A673 (cell line): ENCODE data around the gene RELCH. TPM values are rescaled to one million over a fixed set of nuclear protein-coding genes. Genes with fewer than 3 reads are reported as not detected.

Source experiments
- Bru-seq: library from RNA; stranded (reverse); fragments of 400-500 nt; gene quantifications from one replicate; lab custom pipeline; 2021; lab: Mats Ljungman, UMichigan
- BruChase-seq, 2 experiments: library from RNA; stranded (reverse); fragments of 400-500 nt; gene quantifications; one replicate each; lab custom pipeline; 2021; lab: Mats Ljungman, UMichigan
- BruUV-seq: library from RNA; stranded (reverse); fragments of 400-500 nt; replicated peaks from 2 replicates; lab custom pipeline; 2021; lab: Mats Ljungman, UMichigan
- CTCF ChIA-PET: fragments of 300-600 bp; sonication (Branson Sonifier 250); formaldehyde crosslinking; loops from one replicate; lab custom pipeline; 2022; ENCODE audit warnings: antibody characterized with exemption; lab: Charles Lee
- POLR2A ChIA-PET: fragments of 300-600 bp; sonication (Branson Sonifier 250); formaldehyde crosslinking; loops from one replicate; lab custom pipeline; 2022; ENCODE audit warnings: antibody characterized with exemption; ENCODE audit not compliant: low non-redundant PET; lab: Charles Lee
- DNase-seq: peaks from one replicate; pipeline ENCODE4 v3.0.0-alpha.2; 2015; ENCODE audit warnings: low spot score
- H3K27ac ChIP-seq: fragments of 200-600 bp; sonication (generic); 2 replicates; pipeline ENCODE4 v1.5.1; 2016; ENCODE audit warnings: mixed run types, low read depth, mild to moderate bottlenecking, mixed read lengths, antibody characterized with exemption, low read length; ENCODE audit not compliant: poor library complexity, severe bottlenecking
- H3K27me3 ChIP-seq: fragments of 200-600 bp; sonication (generic); replicated peaks from 2 replicates; pipeline ENCODE4 v1.6.1; 2017; ENCODE audit warnings: mixed run types, low read depth, mild to moderate bottlenecking, mixed read lengths, antibody characterized with exemption, low read length; ENCODE audit not compliant: insufficient read depth, poor library complexity
- H3K36me3 ChIP-seq: fragments of 200-600 bp; sonication (generic); 2 replicates; pipeline ENCODE4 v1.6.1; 2016; ENCODE audit warnings: mixed run types, mild to moderate bottlenecking, mixed read lengths, antibody characterized with exemption, low read length; ENCODE audit not compliant: insufficient read depth, poor library complexity, severe bottlenecking
- H3K4me1 ChIP-seq: fragments of 200-600 bp; sonication (generic); 2 replicates; pipeline ENCODE4 v1.6.1; 2017; ENCODE audit warnings: mixed run types, mild to moderate bottlenecking, mixed read lengths, antibody characterized with exemption, low read length; ENCODE audit not compliant: insufficient read depth, poor library complexity, severe bottlenecking
- H3K4me3 ChIP-seq: fragments of 200-600 bp; sonication (generic); 2 replicates; pipeline ENCODE4 v1.5.1; 2016; ENCODE audit warnings: low read depth, mixed run types, mild to moderate bottlenecking, mixed read lengths, low read length; ENCODE audit not compliant: poor library complexity, severe bottlenecking
- H3K9me3 ChIP-seq: fragments of 200-600 bp; sonication (generic); 2 replicates; pipeline ENCODE4 v1.6.1; 2016; ENCODE audit warnings: mixed run types, low read depth, mild to moderate bottlenecking, mixed read lengths, antibody characterized with exemption, low read length; ENCODE audit not compliant: poor library complexity, severe bottlenecking
- EZH2 ChIP-seq: fragments of 200-600 bp; sonication (generic); IDR thresholded peaks from 2 replicates; pipeline ENCODE4 v1.6.1; 2017; ENCODE audit warnings: borderline replicate concordance, low read depth, mild to moderate bottlenecking, mixed read lengths, antibody characterized with exemption, low read length; ENCODE audit not compliant: poor library complexity, severe bottlenecking
- intact Hi-C: fragments of 100-400 bp; cut with micrococcal nuclease; formaldehyde crosslinking; loops from one replicate; pipeline ENCODE4 v1.10.0; 2022; ENCODE audit not compliant: unreplicated experiment
- long read RNA-seq: library from polyadenylated mRNA; stranded (forward); transcript quantifications from one replicate; pipeline ENCODE4 v2.0.0, GENCODE V29; 2022
- total RNA-seq: library from RNA; stranded (reverse); gene quantifications from 2 replicates; pipeline ENCODE4 v1.2.3, GENCODE V29; 2021
- TF ChIP-seq, protein P1 (sequence below): fragments of 300-800, 200-600 bp; sonication (generic); conservative IDR thresholded peaks from 2 replicates; pipeline ENCODE4 v1.5.1; 2017; ENCODE audit warnings: low read depth, mild to moderate bottlenecking, antibody characterized with exemption, low read length, moderate library complexity, mixed read lengths

The RELCH gene, protein sequence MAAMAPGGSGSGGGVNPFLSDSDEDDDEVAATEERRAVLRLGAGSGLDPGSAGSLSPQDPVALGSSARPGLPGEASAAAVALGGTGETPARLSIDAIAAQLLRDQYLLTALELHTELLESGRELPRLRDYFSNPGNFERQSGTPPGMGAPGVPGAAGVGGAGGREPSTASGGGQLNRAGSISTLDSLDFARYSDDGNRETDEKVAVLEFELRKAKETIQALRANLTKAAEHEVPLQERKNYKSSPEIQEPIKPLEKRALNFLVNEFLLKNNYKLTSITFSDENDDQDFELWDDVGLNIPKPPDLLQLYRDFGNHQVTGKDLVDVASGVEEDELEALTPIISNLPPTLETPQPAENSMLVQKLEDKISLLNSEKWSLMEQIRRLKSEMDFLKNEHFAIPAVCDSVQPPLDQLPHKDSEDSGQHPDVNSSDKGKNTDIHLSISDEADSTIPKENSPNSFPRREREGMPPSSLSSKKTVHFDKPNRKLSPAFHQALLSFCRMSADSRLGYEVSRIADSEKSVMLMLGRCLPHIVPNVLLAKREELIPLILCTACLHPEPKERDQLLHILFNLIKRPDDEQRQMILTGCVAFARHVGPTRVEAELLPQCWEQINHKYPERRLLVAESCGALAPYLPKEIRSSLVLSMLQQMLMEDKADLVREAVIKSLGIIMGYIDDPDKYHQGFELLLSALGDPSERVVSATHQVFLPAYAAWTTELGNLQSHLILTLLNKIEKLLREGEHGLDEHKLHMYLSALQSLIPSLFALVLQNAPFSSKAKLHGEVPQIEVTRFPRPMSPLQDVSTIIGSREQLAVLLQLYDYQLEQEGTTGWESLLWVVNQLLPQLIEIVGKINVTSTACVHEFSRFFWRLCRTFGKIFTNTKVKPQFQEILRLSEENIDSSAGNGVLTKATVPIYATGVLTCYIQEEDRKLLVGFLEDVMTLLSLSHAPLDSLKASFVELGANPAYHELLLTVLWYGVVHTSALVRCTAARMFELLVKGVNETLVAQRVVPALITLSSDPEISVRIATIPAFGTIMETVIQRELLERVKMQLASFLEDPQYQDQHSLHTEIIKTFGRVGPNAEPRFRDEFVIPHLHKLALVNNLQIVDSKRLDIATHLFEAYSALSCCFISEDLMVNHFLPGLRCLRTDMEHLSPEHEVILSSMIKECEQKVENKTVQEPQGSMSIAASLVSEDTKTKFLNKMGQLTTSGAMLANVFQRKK
- 29.2 and 31.6 TPM in 2 replicates for total RNA-seq
- percentile 88 among the genes with signal in this experiment for Bru-seq, nascent RNA
- percentile 79 among the genes with signal in this experiment for BruChase-seq, experiment 1, labeled RNA remaining after a 2-hour chase
- percentile 61 among the genes with signal in this experiment for BruChase-seq, experiment 2, labeled RNA remaining after a 6-hour chase
- long read RNA-seq, full-length matches to known transcripts = 23 of 44 reads
- long read RNA-seq, partial matches to known transcripts = 14 of 44 reads
- long read RNA-seq, other reads (novel, unspliced or antisense) = 7 of 44 reads

DNA sequence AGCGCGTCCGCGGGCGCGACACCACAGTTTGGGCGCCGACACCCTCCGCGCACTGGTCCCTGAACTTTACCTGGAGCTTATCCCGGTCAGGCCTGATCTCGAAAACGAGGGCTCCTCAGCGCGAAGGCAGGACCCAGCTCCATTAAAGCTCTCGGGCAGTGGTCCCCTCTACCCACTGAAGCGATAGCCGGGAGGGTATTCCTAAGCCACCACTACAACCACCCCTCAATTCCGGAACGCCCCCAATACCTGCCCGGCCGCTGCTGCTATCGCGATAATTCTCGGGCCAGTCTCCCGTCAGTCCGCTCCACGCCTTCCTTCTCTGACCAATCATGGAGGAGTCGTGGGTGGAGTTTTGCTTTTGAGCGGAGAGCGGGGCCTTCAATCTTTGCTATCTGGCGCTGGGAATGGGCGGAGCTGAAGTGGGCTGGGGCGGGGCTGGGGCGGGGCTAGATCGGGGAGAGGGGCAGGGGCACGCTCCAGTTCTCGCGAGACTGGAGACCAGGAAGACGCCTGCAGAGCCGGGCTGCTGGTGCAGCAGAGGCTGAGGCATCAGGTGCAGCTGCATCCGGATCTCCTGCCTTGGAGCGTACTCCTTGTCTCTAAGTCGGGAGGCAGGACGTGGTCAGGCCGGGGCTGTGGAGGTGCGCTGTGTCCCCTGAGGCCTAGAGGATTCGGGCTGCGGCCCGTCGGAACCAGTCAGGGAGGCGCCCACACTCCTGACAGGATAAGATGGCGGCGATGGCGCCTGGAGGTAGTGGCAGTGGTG is at the start of gene RELCH, which contains the start of gene PIGN:
Gene RELCH (plus strand): TSS at position 482 of the 769 bp plus-strand sequence. CDS start 251 bp downstream, at position 733.
Gene PIGN (minus strand): TSS at position 283 of the 769 bp plus-strand sequence. CDS start 25,703 bp downstream, outside the sequence.
- Histone ChIP-seq H3K36me3 (no peaks in the 10 kb centered on the region), H3K9me3 (no peaks in the 10 kb centered on the region), H3K27ac (peak within 1 kb of the TSS; percentile 74), H3K27me3 (no peaks in the 10 kb centered on the region), H3K4me3 (peak within 1 kb of the TSS; percentile 98), H3K4me1 (peaks cover 18% of the 10 kb centered on the region)
- CTCF ChIA-PET = no interaction called here
- no TSS peak for BruUV-seq
- DNase-seq = peak; percentile 99
- TF ChIP-seq, protein P1, sequence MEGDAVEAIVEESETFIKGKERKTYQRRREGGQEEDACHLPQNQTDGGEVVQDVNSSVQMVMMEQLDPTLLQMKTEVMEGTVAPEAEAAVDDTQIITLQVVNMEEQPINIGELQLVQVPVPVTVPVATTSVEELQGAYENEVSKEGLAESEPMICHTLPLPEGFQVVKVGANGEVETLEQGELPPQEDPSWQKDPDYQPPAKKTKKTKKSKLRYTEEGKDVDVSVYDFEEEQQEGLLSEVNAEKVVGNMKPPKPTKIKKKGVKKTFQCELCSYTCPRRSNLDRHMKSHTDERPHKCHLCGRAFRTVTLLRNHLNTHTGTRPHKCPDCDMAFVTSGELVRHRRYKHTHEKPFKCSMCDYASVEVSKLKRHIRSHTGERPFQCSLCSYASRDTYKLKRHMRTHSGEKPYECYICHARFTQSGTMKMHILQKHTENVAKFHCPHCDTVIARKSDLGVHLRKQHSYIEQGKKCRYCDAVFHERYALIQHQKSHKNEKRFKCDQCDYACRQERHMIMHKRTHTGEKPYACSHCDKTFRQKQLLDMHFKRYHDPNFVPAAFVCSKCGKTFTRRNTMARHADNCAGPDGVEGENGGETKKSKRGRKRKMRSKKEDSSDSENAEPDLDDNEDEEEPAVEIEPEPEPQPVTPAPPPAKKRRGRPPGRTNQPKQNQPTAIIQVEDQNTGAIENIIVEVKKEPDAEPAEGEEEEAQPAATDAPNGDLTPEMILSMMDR = no peak
- no peak for TF ChIP-seq EZH2
- POLR2A ChIA-PET = interaction anchor here (0.5 kb wide), 1 partner anchor 760 kb away, joined by 3 read pairs; no protein-coding TSS in a partner anchor
- intact Hi-C loops = loop anchor here (5.0 kb wide), 1 partner anchor 530 kb away; the partner anchor contains the start of gene PHLPP1

DNA sequence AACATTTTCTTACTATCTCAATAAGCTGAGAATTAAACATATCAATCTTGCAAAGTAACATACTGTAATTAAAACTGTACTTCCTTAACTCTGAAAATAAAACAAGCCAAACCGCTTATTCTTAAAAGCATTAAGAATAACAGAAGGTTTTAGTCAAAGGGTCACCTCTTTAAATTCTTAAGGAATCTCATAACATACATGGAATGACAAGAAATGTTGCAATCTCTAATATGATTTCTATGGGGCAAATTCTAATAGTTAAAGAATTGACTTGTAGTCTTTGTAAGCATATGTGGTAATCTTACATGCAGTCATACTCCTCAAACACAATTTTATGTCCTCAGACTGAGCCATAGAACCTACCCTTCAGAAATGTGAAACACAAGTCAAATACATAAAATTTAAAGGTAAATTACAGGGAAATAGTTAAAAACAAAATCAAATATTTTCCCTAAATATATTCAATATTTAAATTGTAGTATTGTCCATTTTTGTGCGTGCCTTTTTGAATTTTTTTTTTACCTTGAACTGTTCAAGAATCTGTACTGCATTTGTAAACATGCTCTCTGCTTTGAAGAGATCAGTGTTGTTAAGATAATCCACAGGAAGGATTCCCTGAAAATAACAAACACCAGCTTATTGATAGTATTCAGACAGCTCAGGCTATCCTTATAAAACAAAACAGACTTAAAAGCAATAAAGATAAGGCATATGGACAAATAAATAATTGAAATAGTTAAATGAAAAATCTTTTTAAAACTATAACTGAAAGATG is 48.4 kb upstream of the RELCH start:
- intact Hi-C loops = no loop called here
- TF ChIP-seq, protein P1 = no peak
- no peak for TF ChIP-seq EZH2

More for the DNA sequence above, 48.4 kb upstream of the RELCH start:
- H3K9me3 ChIP-seq = no peaks in the 10 kb centered on the region
- no peaks in the 10 kb centered on the region for H3K27me3 ChIP-seq
- CTCF ChIA-PET = no interaction called here
- H3K4me3 ChIP-seq = no peak overlapping the region
- no peak overlapping the region for H3K27ac ChIP-seq
- BruUV-seq = no TSS peak
- H3K36me3 ChIP-seq = no peaks in the 10 kb centered on the region
- H3K4me1 ChIP-seq = no peaks in the 10 kb centered on the region
- POLR2A ChIA-PET = no interaction called here
- no peak for DNase-seq
